Astrocyte of the cerebellum (primary cell): ENCODE results near the gene FYN.

Experiments used
- DNase-seq: peaks from one replicate; pipeline ENCODE4 v3.0.0-alpha.2; 2011; ENCODE audit warnings: low read depth
- H3K4me3 ChIP-seq: 2 replicates; pipeline ENCODE4 v1.5.1; 2011; ENCODE audit warnings: mild to moderate bottlenecking, low read depth, low read length, moderate library complexity
- in situ Hi-C: cut with HindIII; loops from 2 replicates; pipeline ENCODE4 v1.10.0; 2017; ENCODE audit warnings: low sequenced_read_pairs
- TF ChIP-seq, protein P1 (sequence below): IDR thresholded peaks from 2 replicates; pipeline ENCODE4 v1.5.1; 2012; ENCODE audit warnings: low read length, low read depth, moderate library complexity, mild to moderate bottlenecking; ENCODE audit errors: missing control alignments

The FYN gene

DNA sequence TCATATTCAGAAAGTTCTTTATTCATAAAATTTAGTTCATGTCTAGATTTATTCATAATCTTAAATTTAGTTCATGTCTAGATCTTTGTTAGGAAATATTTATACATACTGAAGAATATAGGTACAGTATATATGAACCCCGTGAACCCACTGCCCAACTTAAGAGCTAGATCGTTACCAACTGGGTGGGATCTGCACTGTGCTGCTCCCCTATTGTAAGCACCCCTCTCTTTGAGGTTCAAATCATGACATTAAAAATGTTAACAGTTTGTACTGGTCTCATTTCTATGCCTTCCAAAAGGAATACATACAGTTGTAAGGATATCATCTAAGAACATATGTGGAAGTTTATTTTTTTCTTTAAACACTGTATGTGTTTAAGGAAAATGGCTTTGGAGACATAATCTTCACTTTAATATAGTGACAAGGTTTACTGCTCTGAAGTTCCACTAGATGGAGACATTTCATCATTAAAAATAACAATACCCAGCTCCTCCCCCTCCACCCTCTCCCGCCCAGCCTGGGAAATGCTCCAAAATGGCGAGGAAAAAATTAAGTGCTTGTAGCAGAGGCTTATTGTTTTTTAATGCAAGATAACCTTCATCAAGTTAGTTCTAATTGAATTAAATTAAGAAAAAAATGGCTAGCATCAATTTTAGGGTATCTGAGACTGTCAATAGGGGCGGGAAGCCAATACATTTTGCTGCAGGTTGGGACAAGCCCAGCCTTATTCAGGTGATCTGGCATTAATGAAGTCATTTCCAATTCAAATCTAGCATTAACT, 163.4 kb downstream of the FYN start:
- in situ Hi-C loops: no loop called here
- TF ChIP-seq, protein P1, sequence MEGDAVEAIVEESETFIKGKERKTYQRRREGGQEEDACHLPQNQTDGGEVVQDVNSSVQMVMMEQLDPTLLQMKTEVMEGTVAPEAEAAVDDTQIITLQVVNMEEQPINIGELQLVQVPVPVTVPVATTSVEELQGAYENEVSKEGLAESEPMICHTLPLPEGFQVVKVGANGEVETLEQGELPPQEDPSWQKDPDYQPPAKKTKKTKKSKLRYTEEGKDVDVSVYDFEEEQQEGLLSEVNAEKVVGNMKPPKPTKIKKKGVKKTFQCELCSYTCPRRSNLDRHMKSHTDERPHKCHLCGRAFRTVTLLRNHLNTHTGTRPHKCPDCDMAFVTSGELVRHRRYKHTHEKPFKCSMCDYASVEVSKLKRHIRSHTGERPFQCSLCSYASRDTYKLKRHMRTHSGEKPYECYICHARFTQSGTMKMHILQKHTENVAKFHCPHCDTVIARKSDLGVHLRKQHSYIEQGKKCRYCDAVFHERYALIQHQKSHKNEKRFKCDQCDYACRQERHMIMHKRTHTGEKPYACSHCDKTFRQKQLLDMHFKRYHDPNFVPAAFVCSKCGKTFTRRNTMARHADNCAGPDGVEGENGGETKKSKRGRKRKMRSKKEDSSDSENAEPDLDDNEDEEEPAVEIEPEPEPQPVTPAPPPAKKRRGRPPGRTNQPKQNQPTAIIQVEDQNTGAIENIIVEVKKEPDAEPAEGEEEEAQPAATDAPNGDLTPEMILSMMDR: peak; percentile 50
- peak; percentile 75 for DNase-seq
- H3K4me3 ChIP-seq: no peak overlapping the region

DNA sequence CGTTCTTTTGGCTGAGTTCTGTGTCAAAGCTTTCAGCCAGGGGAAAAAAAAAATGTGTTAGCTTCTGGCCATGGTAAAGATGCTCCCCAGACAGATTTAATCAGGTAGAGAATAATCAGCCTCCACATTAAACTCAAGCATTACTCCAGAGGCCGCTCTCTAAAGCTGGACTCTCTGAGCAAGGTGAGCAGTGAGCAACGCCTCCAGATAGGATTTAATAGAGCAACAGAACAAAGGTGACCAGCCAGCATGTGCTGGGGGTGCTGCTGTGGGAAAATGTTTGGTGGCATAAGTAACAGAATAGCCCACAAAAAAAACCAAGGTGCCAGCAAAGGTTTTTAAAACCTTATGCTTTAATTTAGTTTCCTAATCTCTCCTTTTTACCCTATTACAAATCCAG, 164.1 kb downstream of the FYN start:
- in situ Hi-C loops: no loop called here
- TF ChIP-seq, protein P1: no peak
- DNase-seq: no peak
- no peak overlapping the region for H3K4me3 ChIP-seq

DNA sequence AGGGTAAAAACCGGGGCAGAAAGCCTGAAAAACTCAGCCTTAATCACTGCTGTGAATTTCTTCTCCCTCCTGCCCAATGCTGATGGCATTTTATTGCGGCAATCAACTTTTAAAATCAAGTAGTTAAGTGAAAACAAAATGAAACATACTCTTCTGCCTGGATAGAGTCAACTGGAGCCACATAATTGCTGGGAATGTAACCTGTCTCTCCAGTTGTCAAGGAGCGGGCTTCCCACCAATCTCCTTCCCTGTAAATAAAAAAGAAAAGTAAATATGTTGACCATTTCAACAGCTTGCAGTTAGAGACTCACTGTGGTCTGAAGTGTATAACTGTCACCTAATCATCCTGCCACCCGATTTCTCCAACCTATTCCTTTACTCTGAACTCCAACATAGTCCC, 165.5 kb downstream of the FYN start:
- H3K4me3 ChIP-seq: no peak overlapping the region
- DNase-seq: no peak
- TF ChIP-seq, protein P1: no peak
- in situ Hi-C loops: no loop called here

DNA sequence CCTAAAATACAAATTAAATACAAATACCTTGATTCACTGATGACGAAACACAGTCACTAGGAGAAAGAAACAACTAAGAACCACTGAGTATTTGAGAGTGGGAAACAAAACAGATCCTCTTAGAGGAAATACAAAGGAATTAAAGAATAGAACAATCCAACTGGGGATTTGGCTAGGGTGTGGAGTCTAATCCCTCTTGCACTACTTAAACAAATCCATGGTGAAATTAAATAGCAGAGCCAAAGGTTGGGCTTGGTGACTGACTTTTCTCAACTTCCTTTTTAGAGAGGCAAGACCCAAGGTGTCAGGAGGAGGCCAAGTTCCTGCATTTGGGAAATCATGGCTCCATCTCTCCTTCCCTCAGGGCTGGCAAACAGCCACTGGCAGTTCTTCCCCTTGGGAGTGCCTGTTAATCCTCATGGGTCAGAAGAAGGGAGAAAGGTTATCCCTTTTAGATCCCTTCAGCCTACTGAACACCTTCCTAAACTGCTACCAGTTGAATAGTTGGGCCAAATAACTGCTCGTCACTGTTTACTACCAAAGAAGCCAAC, 166.3 kb downstream of the FYN start:
- TF ChIP-seq, protein P1: no peak
- no peak overlapping the region for H3K4me3 ChIP-seq
- no peak for DNase-seq
- in situ Hi-C loops: no loop called here

DNA sequence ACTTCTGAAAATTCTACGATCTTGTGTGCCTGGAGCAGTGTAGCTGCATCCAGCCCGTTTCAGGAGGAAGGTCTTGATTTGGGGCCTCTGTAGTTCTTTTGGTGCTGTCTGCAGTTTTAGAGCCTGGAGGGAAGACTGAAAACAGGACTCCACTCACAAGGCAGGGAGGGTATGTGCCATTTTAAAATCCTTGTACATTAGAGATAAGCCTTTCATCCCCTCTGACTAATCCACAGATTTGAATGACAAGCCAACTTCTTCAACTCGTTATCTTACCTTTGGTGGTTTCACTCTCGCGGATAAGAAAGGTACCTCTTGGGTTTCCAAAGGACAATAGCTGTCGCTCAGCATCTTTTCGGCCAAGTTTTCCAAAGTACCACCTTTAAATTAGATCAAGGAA, 169.5 kb downstream of the FYN start:
- in situ Hi-C loops: no loop called here
- DNase-seq: no peak
- TF ChIP-seq, protein P1: no peak
- H3K4me3 ChIP-seq: no peak overlapping the region

DNA sequence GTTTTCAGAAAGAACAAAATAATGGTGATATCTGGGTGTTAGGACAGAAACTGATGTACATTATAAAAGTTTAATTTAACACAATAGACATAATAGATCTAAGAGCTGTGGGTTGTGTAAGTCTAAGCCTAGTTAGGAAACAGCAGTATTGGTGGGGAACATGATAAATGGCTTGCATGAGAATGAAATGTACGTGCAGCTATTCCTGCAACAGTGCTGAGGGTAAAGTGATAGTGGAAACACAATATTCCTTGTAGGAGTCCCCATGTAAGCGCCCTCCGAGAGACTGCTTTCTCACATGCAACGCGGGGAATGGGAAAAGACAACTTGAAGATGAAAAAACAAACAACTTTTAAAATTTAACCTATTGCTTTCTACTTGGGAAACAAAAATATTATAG, 171.0 kb downstream of the FYN start:
- TF ChIP-seq, protein P1: no peak
- no peak for DNase-seq
- in situ Hi-C loops: no loop called here
- H3K4me3 ChIP-seq: no peak overlapping the region
